Cardiac muscle cell (in vitro differentiated cells and primary cell): Measurements from ENCODE around the gene FUCA1. TPM values are rescaled to one million over a fixed set of nuclear protein-coding genes. Genes with fewer than 3 reads are reported as not detected.
A peak's percentile ranks its signal among the peaks of the same experiment; 100 is the strongest.
"Not testable (repeated sequence)": the region's sequence is repeated elsewhere in the genome, so short reads cannot be mapped to it uniquely, and the experiment has no call there.

Source experiments
- DNase-seq, 2 donors: peaks; one replicate each; pipeline versions ENCODE4 v3.0.0 to v3.0.0-alpha.2; 2010 to 2017; ENCODE audit warnings: low read depth in 1 of 2, low spot score in 1 of 2
- H3K27ac ChIP-seq: fragments of 200-600 bp; sonication (generic); 2 replicates; pipeline ENCODE4 v1.5.1; 2016
- H3K27me3 ChIP-seq: fragments of 200-600 bp; sonication (generic); 2 replicates; pipeline ENCODE4 v1.6.0; 2016; ENCODE audit warnings: control low read depth
- H3K36me3 ChIP-seq: fragments of 200-600 bp; sonication (generic); 2 replicates; pipeline ENCODE4 v1.5.1; 2016; ENCODE audit warnings: control low read depth
- H3K4me1 ChIP-seq: fragments of 200-600 bp; sonication (generic); 2 replicates; pipeline ENCODE4 v1.8.1; 2017; ENCODE audit warnings: low read depth, mild to moderate bottlenecking, mixed run types
- H3K4me3 ChIP-seq: fragments of 200-600 bp; sonication (generic); 2 replicates; pipeline ENCODE4 v1.5.1; 2016; ENCODE audit warnings: mild to moderate bottlenecking
- H3K9me3 ChIP-seq: fragments of 200-600 bp; sonication (generic); 2 replicates; pipeline ENCODE4 v1.5.1; 2017; ENCODE audit warnings: low read depth, mild to moderate bottlenecking, control low read depth
- polyA plus RNA-seq: library from polyadenylated mRNA; unstranded; fragments of >200 nt; fragmentation: Nextera tagmentation; extraction: Ambion mirVana; gene quantifications from 2 replicates; pipeline ENCODE4 v1.2.1, GENCODE V29; 2016
- total RNA-seq: library from RNA; depleted of rRNA; stranded (reverse); fragments of >200 nt; gene quantifications from 2 replicates; pipeline ENCODE4 v1.2.3, GENCODE V29; 2016
- TF ChIP-seq, protein P1 (sequence below): IDR thresholded peaks from 2 replicates; pipeline ENCODE4 v1.5.1; 2012; ENCODE audit warnings: low read depth, mild to moderate bottlenecking, low read length

Gene FUCA1
- total and polyA plus RNA-seq, 2 experiments from 2014 or later: 25.0 to 36.6 TPM

DNA sequence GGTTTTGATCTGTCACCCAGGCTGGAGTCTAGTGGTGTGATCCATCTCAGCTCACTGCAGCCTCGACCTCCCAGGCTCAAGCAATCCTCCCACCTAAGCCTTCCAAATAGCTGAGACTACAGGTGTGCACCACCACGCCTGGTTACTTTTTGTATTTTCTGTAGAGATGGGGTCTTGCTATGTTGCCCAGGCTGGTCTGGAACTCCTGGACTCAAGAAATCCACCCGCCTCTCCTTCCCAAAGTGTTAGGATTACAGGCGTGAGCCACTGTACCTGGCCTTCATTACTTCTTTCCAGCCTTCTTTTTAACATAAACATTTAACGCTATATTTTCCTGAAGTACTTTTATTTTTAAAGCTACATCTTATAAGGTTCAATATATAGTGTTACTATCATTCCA lies 24.4 kb downstream of the FUCA1 start:
- H3K36me3 ChIP-seq: peaks cover 5% of the 10 kb centered on the region
- H3K27me3 ChIP-seq: peaks cover 7% of the 10 kb centered on the region
- DNase-seq: no peak
- H3K4me1 ChIP-seq: peaks cover 3% of the 10 kb centered on the region
- TF ChIP-seq, protein P1, sequence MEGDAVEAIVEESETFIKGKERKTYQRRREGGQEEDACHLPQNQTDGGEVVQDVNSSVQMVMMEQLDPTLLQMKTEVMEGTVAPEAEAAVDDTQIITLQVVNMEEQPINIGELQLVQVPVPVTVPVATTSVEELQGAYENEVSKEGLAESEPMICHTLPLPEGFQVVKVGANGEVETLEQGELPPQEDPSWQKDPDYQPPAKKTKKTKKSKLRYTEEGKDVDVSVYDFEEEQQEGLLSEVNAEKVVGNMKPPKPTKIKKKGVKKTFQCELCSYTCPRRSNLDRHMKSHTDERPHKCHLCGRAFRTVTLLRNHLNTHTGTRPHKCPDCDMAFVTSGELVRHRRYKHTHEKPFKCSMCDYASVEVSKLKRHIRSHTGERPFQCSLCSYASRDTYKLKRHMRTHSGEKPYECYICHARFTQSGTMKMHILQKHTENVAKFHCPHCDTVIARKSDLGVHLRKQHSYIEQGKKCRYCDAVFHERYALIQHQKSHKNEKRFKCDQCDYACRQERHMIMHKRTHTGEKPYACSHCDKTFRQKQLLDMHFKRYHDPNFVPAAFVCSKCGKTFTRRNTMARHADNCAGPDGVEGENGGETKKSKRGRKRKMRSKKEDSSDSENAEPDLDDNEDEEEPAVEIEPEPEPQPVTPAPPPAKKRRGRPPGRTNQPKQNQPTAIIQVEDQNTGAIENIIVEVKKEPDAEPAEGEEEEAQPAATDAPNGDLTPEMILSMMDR: no peak
- no peaks in the 10 kb centered on the region for H3K9me3 ChIP-seq
- H3K27ac ChIP-seq: no peak overlapping the region
- H3K4me3 ChIP-seq: no peak overlapping the region

GRCh38 chr1:23838401-23838866 lies 29.7 kb downstream of the FUCA1 start:
- no peak overlapping the region for H3K27ac ChIP-seq
- H3K9me3 ChIP-seq: no peaks in the 10 kb centered on the region
- peaks cover 24% of the 10 kb centered on the region for H3K27me3 ChIP-seq
- no peaks in the 10 kb centered on the region for H3K36me3 ChIP-seq
- peaks cover 3% of the 10 kb centered on the region for H3K4me1 ChIP-seq
- TF ChIP-seq, protein P1: no peak
- peak; percentile 64 to 66 for DNase-seq
- peak overlapping the region; percentile 29 for H3K4me3 ChIP-seq

DNA sequence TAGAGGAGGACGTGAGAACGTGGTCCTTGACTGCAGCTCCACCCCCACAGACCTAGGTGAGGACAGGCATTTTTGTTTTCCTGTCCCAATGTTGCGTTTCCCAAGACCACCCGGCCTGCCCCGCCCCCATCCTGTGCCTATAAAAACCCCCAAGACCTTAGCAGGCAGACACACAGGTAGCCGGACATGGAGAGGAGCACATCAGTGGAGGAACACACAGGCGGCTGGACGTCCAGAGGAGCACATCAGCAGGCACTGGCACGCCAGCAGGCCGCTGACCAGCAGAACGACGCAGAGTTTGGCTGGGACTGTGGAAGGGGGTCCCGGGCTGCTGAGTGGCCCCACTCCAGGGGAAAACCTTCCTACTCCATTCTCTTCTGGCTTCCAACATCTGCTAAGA lies 30.2 kb downstream of the FUCA1 start:
- Histone ChIP-seq H3K27me3 (peaks cover 24% of the 10 kb centered on the region), H3K4me3 (no peak overlapping the region), H3K4me1 (peaks cover 3% of the 10 kb centered on the region), H3K36me3 (no peaks in the 10 kb centered on the region), H3K27ac (no peak overlapping the region), H3K9me3 (no peaks in the 10 kb centered on the region)
- peak in 1 of 2 donors; percentile 5 for DNase-seq
- TF ChIP-seq, protein P1: no peak

- Histone ChIP-seq H3K27me3 (peaks cover 18% of the 10 kb centered on the region), H3K9me3 (no peaks in the 10 kb centered on the region)
Measured at GRCh38 chr1:23836037-23836436, 32.1 kb downstream of the FUCA1 start.

DNA sequence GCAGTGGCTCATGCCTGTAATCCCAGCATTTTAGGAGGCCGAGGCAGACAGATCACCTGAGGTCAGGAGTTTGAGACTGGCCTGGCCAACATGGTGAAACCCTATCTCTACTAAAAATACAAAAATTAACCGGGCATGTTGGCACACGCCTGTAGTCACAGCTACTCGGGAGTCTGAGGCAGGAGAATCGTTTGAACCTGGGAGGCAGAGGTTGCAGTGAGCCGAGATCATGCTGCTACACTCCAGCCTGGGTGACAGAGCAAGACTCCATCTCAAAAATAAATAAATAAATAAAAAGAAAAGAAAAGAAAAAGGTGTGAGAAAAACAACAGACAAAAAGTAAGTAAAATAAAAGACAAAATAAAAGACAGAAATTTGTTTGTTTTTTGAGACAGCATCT lies 33.9 kb downstream of the FUCA1 start:
- H3K27ac ChIP-seq, DNase-seq: not testable (repeated sequence)
- H3K27me3 ChIP-seq: peaks cover 17% of the 10 kb centered on the region

More at GRCh38 chr1:23836037-23836436, 32.1 kb downstream of the FUCA1 start:
- TF ChIP-seq, protein P1: no peak
- DNase-seq: no peak
- Histone ChIP-seq H3K4me3 (no peak overlapping the region), H3K27ac (no peak overlapping the region), H3K36me3 (no peaks in the 10 kb centered on the region), H3K4me1 (peaks cover 3% of the 10 kb centered on the region)

DNA sequence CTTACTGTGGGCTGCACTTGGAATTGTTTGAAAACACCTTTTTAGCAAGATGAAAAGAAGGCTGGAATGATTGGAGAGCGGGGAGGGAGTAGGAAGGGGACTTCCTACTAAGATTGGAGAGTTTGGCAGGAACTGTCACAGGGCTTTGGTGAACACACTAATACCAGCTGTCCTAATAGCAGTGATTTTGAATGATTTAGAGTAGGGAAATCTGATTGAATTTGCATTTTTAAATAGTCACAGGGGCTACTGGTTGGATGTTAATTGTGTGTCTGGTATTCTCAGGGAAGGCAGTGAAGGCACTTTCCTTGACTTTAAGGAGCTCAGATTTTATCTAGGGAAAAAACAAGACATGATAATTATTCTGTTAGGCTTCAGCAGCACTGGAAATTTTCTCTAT lies 40.4 kb downstream of the FUCA1 start:
- Histone ChIP-seq H3K9me3 (no peaks in the 10 kb centered on the region), H3K4me1 (no peaks in the 10 kb centered on the region), H3K27me3 (no peaks in the 10 kb centered on the region), H3K27ac (no peak overlapping the region), H3K36me3 (no peaks in the 10 kb centered on the region), H3K4me3 (no peak overlapping the region)
- TF ChIP-seq, protein P1: no peak
- DNase-seq: no peak

More for the DNA sequence above, 33.9 kb downstream of the FUCA1 start:
- H3K9me3 ChIP-seq, H3K4me1 ChIP-seq, H3K4me3 ChIP-seq, H3K36me3 ChIP-seq: not testable (repeated sequence)

DNA sequence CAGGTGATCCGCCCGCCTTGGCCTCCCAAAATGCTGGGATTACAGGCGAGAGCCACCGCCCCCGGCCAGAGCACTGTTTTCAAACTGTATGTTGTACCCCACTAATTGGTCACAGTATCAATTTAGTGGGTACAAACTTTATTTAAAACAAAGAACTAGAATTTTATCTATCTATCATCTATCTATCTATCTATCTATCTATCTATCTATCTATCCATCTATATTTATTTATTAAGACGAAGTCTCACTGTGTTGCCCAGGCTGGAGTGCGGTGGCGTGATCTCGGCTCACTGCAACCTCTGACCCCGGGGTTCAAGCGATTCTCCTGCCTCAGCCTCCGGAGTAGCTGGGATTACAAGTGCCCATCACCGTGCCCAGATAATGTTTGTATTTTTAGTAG lies 41.5 kb downstream of the FUCA1 start:
- not testable (repeated sequence) for H3K4me1 ChIP-seq, DNase-seq, H3K27me3 ChIP-seq, H3K4me3 ChIP-seq, H3K27ac ChIP-seq, H3K9me3 ChIP-seq, H3K36me3 ChIP-seq
